Mammary epithelial cell (primary cell): ENCODE measurements around the gene ELMO3.

Experiments
- CTCF ChIP-seq, 2 donors: IDR thresholded peaks in 1 of 2; conservative IDR thresholded peaks in 1 of 2; 2 replicates each; pipeline ENCODE4 v1.5.1; 2011 to 2012; ENCODE audit warnings: inconsistent platforms in 2 of 2, low read length in 2 of 2, mild to moderate bottlenecking in 2 of 2, control low read depth in 1 of 2, low read depth in 1 of 2; ENCODE audit not compliant: insufficient read depth in 1 of 2; ENCODE audit errors: extremely low read depth in 1 of 2
- EZH2 ChIP-seq: IDR thresholded peaks from 2 replicates; pipeline ENCODE4 v1.6.1; 2012; ENCODE audit warnings: low read length, inconsistent platforms, borderline replicate concordance

- TF ChIP-seq CTCF (conservative IDR thresholded peaks at IDR 0.05 in 1 of 2, IDR thresholded peaks at IDR 0.05 in 1 of 2; ENCODE audit: extremely low read depth in 1 of 2, insufficient read depth in 1 of 2, low read depth in 1 of 2, low read length in 2 of 2) (no peak), EZH2 (no peak)
Observed at GRCh38 chr16:67200491-67200890, 1.6 kb downstream of the ELMO3 start.
